ENCODE measurements around the gene STYK1. TPM values are rescaled to one million over a fixed set of nuclear protein-coding genes. Genes with fewer than 3 reads are reported as not detected.
"Not testable (repeated sequence)": the region's sequence is repeated elsewhere in the genome, so short reads cannot be mapped to it uniquely, and the experiment has no call there.

Gene STYK1
- total RNA-seq, 1 donor from 2014 or later, result 6.7 TPM

DNA sequence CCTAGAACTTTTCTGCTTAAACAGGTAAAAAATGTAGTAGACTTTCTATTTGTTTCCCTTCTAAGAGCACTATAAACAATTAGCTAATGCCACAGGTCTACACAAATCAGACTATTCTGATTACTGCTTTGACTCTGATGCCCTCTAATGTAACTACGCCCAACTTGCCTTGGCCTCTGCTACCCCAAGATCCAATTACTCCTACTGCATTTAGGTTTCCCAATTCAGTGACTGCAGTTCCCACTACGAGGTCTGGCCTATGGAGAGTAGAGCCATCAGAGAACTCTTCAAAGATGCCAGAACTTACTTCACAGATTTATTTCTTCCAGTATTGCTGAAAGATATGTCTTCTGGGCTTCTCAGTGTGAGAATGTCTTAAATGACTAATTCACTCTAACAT lies 15.3 kb upstream of the STYK1 start:
- DNase-seq, result no peak

DNA sequence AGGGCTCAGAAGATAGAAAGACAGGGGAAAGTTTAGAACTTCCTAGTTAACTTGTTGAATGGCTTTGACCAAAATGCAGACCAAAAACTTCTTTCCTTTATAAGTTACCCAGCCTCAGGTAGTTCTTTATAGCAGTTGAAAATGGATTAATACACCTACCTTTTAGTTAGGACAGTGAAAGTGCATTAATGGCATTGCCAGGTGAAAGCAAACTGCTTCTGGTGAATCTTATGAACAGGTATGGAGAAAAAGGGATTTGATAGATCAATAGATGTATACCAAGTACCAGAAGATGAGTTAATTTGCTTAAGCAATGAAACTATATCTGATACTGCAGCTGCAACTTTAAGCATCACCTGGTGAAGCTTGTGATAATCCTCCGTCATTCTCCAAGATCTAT lies 14.2 kb upstream of the STYK1 start:
- DNase-seq, result no peak

- no peak for DNase-seq
Observed at GRCh38 chr12:10672231-10672868, 1.5 kb downstream of the STYK1 start.

GRCh38 chr12:10669533-10669932 lies 4.3 kb downstream of the STYK1 start:
- DNase-seq, result no peak

- DNase-seq, result no peak
Observed at GRCh38 chr12:10668526-10668925, 5.3 kb downstream of the STYK1 start.

- no peak for DNase-seq
Observed at GRCh38 chr12:10667581-10667980, 6.3 kb downstream of the STYK1 start.

- DNase-seq, result no peak
Observed at GRCh38 chr12:10664499-10664898, 9.4 kb downstream of the STYK1 start.

GRCh38 chr12:10663869-10664268 lies 10.0 kb downstream of the STYK1 start:
- no peak for DNase-seq

- DNase-seq, result no peak
Observed at GRCh38 chr12:10661338-10661737, 12.5 kb downstream of the STYK1 start.

DNA sequence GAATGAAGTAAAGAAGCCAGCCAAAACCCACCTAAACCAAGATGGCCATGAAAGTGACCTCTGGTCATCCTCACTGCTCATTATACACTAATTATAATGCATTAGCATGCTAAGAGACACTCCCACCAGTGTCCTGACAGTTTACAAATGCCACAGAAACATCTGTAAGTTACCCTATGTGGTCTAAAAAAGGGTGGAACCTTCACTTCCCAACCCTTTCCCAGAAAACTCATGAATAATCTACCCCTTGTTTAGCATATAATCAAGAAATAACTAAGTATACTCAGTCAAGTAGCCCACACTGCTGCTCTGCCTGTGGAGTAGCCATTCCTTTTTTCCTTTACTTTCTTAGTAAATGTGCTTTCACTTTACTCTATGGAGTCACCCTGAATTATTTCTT lies 19.8 kb downstream of the STYK1 start:
- DNase-seq, result no peak

DNA sequence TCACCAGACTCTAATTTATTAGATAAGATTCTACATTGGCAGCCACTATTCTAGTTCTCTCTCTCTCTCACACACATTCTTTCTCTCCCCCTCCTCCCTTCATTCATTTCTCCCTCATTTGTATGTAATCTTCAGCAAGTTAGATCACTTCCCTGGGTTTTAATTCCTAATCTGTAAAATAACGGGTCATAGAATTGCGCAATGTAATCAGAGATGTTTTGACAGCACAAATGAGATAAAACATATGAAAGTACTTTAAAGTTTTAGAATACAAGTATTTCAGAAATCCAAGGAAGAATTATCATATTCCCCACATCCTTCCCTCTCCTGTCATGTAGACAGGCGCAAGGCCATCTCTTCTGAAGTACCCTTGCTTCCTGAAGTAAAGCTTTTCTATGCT lies 21.7 kb downstream of the STYK1 start:
- DNase-seq, result no peak

DNA sequence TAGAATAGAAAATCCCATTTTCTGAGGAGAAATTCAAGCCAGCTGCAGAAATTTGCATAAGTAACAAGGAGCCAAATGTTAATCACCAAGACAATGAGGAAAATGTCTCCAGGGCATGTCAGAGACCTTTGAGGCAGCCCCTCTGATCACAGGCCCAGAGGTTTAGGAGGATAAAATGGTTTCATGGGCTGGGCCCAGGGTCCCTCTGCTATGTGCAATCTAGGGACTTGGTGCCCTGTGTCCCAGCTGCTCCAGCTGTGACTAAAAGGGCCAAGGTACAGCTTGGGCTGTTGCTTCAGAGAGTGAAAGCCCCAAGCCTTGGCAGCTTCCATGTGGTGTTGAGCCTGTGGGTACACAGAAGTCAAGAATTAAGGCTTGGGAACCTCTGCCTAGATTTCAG lies 27.3 kb downstream of the STYK1 start:
- not testable (repeated sequence) for DNase-seq

DNA sequence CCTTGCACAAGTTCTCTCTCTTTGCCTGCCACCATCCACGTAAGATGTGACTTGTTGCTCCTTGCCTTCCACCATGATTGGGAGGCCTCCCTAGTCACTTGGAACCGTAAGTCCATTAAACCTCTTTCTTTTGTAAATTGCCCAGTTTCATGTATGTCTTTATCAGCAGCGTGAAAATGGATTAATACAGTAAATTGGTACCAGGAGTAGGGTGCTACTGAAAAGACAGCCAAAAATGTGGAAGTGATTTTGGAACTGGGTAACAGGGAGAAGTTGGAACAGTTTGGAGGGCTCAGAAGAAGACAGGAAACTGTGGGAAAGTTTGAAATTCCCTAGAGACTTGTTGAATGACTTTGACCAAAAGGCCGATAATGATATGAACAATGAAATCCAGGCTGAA lies 27.9 kb downstream of the STYK1 start:
- DNase-seq, result no peak

- DNase-seq, result no peak
Observed at GRCh38 chr12:10641735-10642500, 31.9 kb downstream of the STYK1 start.

DNA sequence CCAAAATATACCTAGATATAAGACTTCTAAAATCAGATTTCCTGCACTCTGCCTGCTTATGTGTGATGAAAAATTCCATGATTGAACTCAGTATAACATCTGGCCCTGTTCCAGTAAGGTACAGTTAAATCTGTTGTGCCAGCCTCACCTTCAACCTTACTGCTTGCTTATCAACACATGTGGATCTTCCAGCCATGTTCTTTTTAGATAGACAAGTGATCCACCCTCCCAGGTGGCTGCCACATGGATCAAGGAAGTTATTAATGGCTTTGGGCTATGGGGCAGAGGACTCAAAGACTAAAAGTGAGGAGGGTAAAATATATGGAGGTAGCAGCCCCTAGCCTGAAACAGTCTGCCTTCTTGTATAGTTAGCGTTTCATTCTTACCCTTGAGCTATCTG lies 35.1 kb downstream of the STYK1 start:
- DNase-seq, result no peak

DNA sequence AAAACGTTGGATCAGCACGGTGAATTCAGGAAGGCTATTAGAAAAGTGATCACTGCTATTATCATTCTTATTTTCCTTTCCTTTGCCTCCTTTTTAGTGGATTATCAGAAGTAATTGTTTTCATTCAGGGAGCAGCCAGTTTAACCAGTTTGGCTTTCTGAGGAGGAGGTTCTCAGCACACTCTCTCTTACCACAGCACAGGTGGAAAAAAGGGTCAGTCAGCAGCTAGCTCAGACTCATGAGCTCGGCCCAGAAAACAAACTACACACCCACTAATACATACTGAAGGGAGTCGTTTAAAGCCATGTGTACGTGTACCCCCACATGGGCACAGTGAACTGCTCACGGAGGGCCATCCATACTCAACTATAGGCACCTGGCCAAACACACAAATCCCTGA lies 37.2 kb downstream of the STYK1 start:
- no peak for DNase-seq

DNA sequence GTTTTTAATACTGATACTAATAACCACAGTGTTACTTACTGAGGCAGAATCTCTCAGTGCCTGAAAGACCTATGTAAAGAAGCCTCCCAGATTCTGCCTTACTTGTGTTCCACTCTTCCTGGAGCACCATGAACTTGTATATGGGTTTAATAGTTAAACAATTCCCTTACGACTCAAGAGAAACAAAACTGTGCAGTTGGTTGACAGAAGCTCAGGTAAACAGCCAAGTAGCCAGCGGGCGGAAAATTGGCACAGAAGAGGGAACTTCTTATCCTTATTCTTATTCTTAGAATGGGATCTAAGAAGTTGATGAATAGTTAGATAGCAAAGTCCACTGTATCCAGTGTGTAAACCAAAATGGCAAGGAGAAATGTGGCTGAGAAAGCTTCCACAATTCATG lies 37.7 kb downstream of the STYK1 start:
- DNase-seq, result no peak

- DNase-seq, result no peak
Observed at GRCh38 chr12:10635306-10635705, 38.5 kb downstream of the STYK1 start.

DNA sequence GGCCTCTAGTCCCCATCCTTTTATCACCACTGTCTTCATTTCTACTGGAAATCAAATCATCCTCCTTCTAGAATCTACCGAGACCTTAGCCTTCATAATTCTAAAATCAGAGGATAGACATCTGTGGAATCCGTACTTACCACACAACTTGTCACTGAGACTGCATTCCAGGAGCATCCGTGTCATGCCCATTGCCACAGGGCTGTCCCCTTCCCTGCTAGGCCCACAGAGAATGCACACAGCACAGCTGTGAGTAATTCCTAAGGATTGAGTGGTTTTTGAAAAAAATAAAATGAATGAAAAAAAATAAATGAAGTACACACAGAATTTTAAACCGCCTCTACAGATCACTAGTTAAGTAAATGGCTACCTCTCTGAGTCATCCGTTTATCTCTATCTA lies 39.4 kb downstream of the STYK1 start:
- no peak for DNase-seq

- no peak for DNase-seq
Observed at GRCh38 chr12:10633541-10633940, 40.3 kb downstream of the STYK1 start.

DNA sequence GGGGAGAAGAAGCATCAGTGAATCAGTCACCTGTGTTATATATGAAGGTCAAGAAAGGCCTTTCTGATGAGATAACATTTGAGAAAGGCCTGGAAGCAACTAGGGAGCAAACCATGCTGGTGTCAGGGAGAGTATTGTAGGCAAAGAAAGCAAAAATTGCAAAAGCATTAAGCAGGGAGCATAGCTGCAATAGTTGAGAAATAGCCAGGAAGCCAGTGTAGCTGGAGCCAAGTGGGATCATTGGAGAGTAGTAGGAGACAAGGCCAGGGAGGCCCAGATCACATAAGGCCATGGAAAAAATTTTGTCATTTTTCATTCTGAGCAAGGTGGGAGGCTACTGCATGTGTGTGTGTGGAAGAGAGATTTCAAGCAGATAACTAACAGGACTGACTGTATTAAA lies 41.6 kb downstream of the STYK1 start:
- no peak for DNase-seq

- DNase-seq, result no peak
Observed at GRCh38 chr12:10624605-10625004, 49.2 kb downstream of the STYK1 start.

DNA sequence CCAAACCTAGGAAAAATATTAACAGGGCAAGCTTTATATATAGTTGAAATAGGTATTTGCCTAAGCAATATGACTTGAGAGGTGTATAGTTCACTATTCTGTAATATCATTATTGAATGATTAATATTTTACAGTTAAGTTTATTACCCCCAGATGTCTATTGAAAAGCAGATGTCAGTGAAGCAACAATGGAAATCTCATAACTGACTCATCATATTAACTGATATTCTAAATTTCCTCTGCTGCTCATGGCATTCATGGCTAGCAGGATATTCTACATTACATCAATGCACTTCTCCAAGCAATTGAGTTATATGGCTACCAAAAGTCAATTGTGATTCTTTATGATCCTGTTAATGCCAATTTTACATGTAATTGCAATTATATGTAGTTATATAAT lies 50.7 kb downstream of the STYK1 start:
- DNase-seq, result no peak

DNA sequence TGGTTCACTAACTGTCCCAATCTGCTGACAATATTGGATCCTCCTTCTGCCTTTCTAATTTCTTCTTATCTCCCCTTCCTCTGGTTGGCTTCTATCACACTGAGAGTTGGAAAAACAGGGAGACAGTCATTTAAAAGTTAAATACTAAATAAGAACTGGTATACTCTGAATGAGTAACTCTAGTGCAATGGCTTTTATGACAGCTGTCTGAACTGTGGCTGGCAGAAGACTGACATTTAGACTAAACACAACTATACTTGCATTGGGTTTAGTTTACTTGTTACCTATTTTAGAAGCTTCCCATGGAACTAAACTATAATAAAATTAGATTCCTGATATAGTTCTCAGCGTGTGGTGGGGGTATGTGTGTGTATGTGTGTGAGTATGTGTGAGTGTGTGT lies 52.6 kb downstream of the STYK1 start:
- DNase-seq, result no peak

All from occipital lobe (tissue), 2 donors.